GM11168 (cell line): ENCODE data around the gene SYDE1.

Experiments used
- in situ Hi-C: fragments of 300-500 bp; cut with MboI; formaldehyde crosslinking; loops from one replicate; pipeline ENCODE4 v1.12.0; 2022; ENCODE audit warnings: low sequenced_read_pairs; ENCODE audit not compliant: unreplicated experiment

Gene SYDE1

DNA sequence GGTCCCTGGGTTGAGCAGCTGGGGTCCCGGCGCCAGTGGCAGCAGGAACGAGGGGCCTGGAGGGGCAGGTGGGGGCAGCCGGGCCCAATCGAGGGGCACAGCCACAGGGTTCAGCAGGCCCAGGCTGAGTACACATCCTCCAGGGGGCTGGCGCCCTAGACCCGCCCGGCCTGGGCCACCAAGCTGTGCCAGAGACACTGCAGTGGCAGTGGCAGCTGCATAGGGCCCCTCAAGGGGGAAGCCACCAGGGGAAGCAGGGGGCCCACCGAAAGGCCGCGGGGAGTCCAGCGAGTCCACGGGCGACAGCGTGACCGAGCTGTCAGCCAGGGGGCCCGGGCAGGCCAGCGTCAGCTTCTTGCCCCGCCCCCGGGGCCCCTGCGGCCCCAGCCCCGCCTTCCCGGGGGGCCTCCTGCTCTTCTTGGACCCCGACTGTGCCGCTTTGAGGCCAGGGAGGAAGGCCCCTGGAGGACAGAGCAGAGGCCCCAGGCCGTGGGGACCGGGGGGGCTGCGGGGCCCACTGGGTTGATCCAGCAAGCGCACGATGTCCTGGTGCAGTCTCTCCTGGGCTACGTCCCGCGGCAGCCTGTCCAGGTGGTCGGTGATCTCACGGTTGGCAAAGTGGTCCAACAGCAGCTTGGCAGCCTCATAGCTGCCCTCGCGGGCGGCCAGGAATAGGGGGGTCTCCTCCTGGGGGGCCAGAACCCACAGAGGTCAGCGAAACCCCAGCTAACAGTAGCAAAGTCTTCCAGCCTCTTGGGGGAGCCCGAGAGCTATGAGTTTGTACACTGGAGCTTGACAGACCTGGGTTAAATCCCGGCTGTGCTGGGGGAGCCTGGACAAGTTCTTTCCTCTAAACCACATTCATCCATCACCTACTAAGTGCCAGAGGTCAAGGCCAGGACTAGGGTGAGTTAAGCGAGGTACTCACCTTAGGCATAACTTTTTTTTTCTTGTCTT lies 54.1 kb downstream of the SYDE1 start:
- in situ Hi-C loops, result no loop called here
